HepG2 (cell line): Measurements from ENCODE around the gene ADCY9.

Source experiments
- YY1 ChIP-seq: IDR thresholded peaks from 2 replicates; pipeline ENCODE4 v1.6.1; 2011; ENCODE audit warnings: low read length, low read depth, moderate library complexity, mild to moderate bottlenecking; ENCODE audit not compliant: insufficient read depth, insufficient replicate concordance
- ZFP62 ChIP-seq: sonication (generic); formaldehyde crosslinking; IDR thresholded peaks from 2 replicates; pipeline ENCODE4 v1.4.0; 2020; ENCODE audit warnings: missing genetic modification reagents
- TF ChIP-seq, protein P1 (sequence below): IDR thresholded peaks from 2 replicates; pipeline ENCODE4 v1.6.1; 2016; ENCODE audit warnings: missing compliant biosample characterization, missing genetic modification reagents, borderline replicate concordance

DNA sequence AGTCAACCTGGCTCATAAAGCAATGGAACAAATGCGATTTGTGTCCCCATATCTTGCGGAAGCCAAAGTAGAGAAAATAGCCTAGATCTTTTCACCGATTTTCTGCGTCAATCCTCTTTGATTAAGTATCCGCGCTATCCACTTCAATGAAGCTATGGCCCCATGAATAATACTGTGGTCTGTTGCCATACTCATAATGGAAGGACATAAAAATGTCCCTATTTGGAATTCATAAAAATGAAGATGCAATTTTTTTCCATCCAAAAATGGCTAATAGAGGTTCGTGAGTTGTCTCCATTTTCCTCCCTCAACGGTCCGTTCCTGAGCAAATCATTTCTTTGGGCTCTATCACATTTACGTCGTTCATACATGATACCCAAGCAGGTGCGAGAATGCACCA is 25.4 kb upstream of the ADCY9 start:
- TF ChIP-seq ZFP62 (CRISPR knock-in tag) (no peak), YY1 (no peak)
- TF ChIP-seq, protein P1, sequence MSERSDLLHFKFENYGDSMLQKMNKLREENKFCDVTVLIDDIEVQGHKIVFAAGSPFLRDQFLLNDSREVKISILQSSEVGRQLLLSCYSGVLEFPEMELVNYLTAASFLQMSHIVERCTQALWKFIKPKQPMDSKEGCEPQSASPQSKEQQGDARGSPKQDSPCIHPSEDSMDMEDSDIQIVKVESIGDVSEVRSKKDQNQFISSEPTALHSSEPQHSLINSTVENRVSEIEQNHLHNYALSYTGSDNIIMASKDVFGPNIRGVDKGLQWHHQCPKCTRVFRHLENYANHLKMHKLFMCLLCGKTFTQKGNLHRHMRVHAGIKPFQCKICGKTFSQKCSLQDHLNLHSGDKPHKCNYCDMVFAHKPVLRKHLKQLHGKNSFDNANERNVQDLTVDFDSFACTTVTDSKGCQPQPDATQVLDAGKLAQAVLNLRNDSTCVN (CRISPR knock-in tag): no peak
